GM19397 (cell line): ENCODE measurements around the gene GABRB2.

Experiments
- ATAC-seq: cut with Tn5 transposase; IDR thresholded peaks from one replicate; pipeline ENCODE4 v1.9.1; 2021; ENCODE audit warnings: mild to moderate bottlenecking, moderate library complexity; ENCODE audit not compliant: unreplicated experiment

GABRB2 gene

GRCh38 chr5:161481922-161482321, 64.6 kb downstream of the GABRB2 start:
- no peak for ATAC-seq

- ATAC-seq: no peak
These were observed 75.1 kb downstream of the GABRB2 start for GRCh38 chr5:161471211-161471950.

DNA sequence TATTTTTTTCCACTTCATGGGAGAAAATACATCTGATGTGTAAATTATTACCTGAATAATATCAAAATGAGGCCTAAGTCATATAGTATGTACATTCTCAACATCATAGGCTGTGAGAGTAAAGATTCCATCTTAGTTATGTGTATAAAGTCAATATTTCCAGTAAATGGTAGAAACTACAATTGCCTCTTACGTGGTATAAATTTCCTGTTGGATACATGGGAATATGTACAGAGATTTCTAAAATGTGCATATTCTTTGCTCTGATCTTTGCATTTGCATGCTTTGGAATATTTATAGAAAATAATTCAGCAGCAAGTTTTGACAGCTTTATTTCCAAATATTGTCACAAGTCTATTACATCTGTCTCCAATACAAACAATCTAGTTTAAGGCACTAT, 78.8 kb downstream of the GABRB2 start:
- no peak for ATAC-seq

DNA sequence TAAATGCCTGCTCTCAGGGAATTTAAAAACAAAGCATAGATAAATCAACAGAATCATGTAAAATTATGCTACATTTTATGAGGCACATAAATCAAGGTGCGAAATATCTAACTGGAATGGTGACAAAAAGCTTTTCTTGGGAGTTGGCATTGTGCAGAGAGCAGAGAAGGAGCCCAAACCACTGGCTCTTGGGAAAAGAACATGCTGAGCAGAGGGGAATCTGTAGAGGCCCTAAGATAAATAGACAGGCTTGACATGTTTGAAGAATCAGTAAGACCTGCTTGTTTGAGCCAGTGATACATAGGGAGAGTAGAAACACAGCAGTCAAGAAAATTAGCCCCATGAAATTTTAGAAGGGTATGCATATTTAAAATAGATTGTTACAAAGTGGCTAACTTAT, 85.8 kb downstream of the GABRB2 start:
- ATAC-seq: no peak

DNA sequence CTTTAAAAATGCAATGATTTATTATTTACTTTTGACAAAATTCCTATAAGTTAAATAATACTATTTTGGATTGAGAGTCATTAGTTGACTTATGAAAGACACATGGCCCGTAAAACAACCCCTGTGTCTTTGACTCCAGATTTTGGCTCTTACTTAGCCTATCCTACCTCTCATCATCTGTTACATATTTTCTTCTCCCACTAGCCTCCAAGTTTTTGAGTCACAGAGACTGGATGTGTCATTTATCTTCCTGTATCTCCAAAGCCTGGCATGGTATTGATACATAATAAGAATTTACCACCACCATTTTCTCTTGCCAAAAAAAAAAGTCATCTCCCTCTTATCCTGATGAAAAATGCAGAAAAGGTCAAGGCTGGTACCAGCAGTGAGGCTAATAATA, 99.9 kb downstream of the GABRB2 start:
- ATAC-seq: no peak

- ATAC-seq: no peak
These were observed 104.1 kb downstream of the GABRB2 start for GRCh38 chr5:161442471-161442870.

DNA sequence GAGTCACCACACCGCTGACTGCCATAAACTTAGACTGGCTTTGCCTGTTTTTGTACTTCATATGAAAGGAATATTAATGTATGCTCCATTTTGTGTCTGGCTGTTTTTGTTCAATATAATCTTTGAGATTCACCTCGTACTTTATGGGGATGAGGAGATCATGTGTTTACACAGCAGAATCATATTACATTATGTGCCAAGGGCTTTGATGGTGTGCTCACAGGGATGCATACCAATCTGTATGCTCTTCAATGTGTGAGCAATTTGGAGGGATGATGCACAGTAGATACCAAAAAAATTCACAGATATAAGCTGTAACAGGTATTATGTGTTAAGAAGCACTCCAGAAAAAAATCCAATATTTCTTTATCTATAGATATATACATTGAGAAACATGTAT, 113.7 kb downstream of the GABRB2 start:
- no peak for ATAC-seq

GRCh38 chr5:161431963-161432362, 114.6 kb downstream of the GABRB2 start:
- no peak for ATAC-seq

- ATAC-seq: no peak
These were observed 125.5 kb downstream of the GABRB2 start for GRCh38 chr5:161421067-161421466.

DNA sequence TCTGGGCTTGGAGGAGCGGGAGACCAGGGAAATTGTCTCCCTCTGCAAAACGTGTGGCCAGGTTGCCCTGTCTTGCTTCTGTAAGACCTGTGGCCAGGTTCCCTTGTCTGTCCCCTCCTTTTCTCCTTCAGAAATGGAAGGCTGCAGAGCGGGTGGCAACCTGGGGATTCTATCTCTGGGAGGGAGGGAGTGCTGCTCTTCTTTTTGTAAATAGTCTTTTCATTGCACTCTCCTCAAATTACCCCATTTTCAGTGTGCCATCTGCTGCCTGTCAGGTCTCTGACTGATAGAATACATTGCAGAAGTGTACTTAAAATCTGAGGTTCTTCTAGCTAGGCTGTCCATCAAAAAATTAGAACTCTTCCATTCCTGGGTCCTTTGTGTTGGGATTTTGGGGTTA, 126.0 kb downstream of the GABRB2 start:
- ATAC-seq: no peak

DNA sequence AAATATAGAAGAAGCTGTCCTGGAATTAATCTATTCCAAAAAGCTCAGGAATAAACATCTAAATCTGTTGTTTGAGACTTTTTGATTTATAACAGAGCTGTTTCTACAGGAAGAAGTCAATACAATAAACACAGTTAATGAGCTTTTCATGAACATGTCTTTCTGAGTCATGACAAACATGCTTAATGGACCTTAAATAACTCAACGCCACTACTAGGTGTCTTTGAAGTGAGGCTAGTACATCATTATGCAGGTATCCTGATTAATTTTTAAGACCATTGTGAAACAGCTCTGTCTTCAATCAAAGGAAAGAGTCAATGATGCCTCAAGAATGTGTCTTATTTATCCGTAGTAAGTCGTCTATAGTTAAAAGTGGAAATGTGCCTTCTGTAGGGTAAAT, 131.6 kb downstream of the GABRB2 start:
- ATAC-seq: no peak

DNA sequence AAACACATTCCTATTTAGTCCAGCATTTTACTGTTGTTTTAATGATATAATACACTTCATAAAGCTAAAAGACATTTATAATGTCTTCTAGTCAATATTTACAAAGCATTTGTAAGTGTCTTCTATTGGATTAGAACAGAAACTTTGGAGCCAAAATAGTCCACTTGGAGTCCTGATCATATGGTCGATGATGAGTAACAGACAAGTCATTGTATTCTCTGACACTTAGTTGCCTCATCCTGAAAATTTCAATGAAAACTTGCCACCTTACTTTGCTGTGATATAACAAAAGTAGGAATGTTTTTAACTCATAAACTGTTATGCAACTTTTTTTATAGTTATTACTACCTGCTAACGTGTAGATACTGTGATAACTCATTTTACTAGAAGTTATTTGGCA, 132.5 kb downstream of the GABRB2 start:
- no peak for ATAC-seq

DNA sequence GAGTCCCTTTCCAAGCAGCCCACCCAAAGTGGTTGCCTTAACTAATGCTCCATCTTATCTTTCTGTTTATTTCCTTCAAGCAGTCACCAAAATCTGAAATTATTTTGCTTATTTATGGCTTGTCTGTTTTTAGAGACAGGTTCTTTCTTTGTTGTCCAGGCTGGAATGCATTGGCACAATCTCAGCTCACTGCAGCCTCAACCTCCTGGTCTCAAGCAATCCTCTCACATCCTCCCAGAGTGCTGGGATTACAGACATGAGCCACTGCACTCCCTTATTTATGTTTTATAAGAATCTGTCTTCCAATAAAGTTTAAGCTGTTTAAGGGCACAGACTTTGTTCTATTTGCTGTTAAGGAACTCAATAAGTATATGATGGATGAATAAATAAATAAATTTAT, 133.7 kb downstream of the GABRB2 start:
- ATAC-seq: no peak

- ATAC-seq: no peak
These were observed 135.4 kb downstream of the GABRB2 start for GRCh38 chr5:161411156-161411555.

DNA sequence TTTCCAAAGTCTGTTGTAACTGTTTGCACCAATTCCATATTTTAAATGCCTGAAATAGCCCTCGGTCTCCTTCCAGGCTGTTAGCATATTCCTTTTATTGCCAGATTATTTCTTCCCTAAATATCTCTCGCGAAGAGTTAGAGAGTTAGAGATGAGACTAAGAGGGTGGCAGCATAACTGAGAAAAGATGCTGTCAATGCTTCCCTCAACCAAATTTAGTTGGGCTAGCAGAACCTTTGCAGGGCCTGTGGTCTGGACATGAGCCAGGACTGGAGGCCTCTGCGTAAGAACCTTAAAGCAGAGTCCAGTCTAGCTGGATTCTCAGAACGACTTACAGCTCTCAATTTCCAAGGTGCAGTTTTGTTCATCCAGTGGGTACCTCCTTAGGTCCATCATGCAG, 135.9 kb downstream of the GABRB2 start:
- no peak for ATAC-seq

- no peak for ATAC-seq
These were observed 137.1 kb downstream of the GABRB2 start for GRCh38 chr5:161409471-161409870.

DNA sequence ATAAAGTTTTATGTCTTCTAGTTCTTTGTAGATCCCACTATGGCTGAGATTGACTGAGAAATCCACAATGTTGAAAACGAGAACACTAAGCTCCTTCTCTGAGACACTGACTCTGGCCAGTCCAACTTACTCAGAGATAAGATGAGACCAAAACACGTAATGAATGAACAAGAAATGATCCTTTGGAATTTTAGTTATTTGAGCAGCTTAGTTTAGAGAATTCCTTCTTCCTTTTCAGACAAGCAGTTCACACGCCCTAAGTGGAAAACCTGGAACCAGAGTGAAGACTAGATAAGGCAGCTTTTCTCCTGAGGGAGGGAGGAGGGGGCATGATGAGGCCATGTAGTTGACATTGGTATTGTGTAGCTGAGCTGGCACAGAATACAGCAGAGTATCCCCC, 139.6 kb downstream of the GABRB2 start:
- no peak for ATAC-seq

DNA sequence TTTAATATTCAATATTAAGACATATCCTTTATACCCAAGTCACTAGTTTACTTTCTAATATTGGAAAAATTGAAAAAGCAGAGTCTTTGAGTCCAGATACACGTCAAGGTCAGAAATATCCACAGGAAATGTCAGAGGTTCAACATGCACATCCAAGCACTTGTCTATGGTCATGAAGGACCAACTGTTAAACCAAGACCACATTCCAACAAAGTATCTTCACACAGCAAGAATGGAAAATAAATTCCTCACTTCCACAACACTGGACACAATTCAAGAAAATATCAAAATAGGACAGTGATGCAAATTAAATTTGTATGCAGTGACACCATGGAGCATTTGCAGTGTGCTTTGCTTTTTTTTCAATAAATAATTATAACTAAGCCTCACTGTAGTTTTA, 142.5 kb downstream of the GABRB2 start:
- ATAC-seq: no peak

DNA sequence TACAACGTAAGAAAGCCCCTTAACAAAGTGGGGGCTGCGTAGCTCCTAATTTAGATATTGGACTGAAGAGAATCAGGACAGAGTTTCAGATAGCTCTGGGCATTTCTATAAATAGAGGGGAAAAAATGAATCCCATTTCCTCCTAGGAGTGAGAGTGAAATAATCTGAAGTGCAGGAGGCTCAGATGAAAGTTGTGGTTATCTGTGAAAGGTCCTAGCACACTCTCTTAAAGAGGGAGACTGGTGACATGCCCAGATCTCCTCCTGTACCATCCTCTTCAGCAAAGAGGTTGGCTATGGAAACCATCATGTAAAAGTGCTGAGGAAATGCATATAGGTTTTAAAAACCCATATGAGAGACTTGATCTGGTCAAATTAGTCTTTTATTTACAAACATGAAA, 143.4 kb downstream of the GABRB2 start:
- no peak for ATAC-seq

- ATAC-seq: no peak
These were observed 145.9 kb downstream of the GABRB2 start for GRCh38 chr5:161400583-161400982.

GRCh38 chr5:161399996-161400562, 146.4 kb downstream of the GABRB2 start:
- ATAC-seq: no peak

- no peak for ATAC-seq
These were observed 149.1 kb downstream of the GABRB2 start for GRCh38 chr5:161397448-161397847.

DNA sequence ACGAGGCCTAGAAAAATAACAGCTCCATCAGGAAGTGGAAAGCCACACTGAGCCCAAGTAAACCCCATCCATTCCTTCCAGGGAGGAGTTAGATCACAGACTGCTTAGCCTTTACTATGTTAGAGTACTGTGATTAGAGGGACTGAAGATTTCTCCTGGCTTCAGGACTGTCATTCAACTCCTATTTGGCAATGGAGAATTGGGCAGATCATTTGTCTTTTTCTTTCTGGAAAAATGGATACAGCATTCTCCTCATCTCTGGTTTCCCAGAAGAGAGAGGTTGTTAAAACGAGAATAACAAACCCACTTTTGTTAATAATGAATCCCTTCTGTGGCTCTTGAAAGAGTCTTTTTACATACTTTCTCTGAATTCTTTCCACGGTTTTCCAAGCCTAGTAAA, 150.4 kb downstream of the GABRB2 start:
- ATAC-seq: no peak
